Endothelial cell (in vitro differentiated cells): Measurements from ENCODE around the gene PMPCB. TPM values are rescaled to one million over a fixed set of nuclear protein-coding genes. Genes with fewer than 3 reads are reported as not detected.
"Not testable (repeated sequence)": the region's sequence is repeated elsewhere in the genome, so short reads cannot be mapped to it uniquely, and the experiment has no call there.

ENCODE experiments used
- DNase-seq: peaks from one replicate; pipeline ENCODE4 v3.0.0; 2021; ENCODE audit warnings: low spot score
- H3K27ac Mint-ChIP-seq: one replicate; pipeline ENCODE4 v1.8.0; 2021; ENCODE audit warnings: mixed read lengths, inconsistent platforms; ENCODE audit not compliant: unreplicated experiment
- H3K27me3 Mint-ChIP-seq: one replicate; pipeline ENCODE4 v1.8.0; 2021; ENCODE audit warnings: mild to moderate bottlenecking, moderate library complexity, mixed read lengths, inconsistent platforms; ENCODE audit not compliant: unreplicated experiment
- H3K36me3 Mint-ChIP-seq: one replicate; pipeline ENCODE4 v1.8.0; 2021; ENCODE audit warnings: mild to moderate bottlenecking, low read depth, mixed read lengths, inconsistent platforms; ENCODE audit not compliant: unreplicated experiment
- H3K4me1 Mint-ChIP-seq: one replicate; pipeline ENCODE4 v1.8.0; 2021; ENCODE audit warnings: mild to moderate bottlenecking, mixed read lengths, inconsistent platforms; ENCODE audit not compliant: unreplicated experiment
- H3K4me3 Mint-ChIP-seq: one replicate; pipeline ENCODE4 v1.8.0; 2021; ENCODE audit warnings: mild to moderate bottlenecking, mixed read lengths, inconsistent platforms; ENCODE audit not compliant: unreplicated experiment
- H3K9me3 Mint-ChIP-seq: one replicate; pipeline ENCODE4 v1.8.0; 2021; ENCODE audit warnings: mixed read lengths, inconsistent platforms; ENCODE audit not compliant: unreplicated experiment
- CTCF ChIP-seq: fragments of 200-600 bp; sonication (generic); IDR thresholded peaks from one replicate; pipeline ENCODE4 v1.5.0; 2021; ENCODE audit warnings: antibody characterized with exemption; ENCODE audit not compliant: unreplicated experiment
- long read RNA-seq: library from polyadenylated mRNA; unstranded; transcript quantifications from one replicate; pipeline ENCODE4 v2.0.0, GENCODE V29; 2020; ENCODE audit not compliant: unreplicated experiment
- total RNA-seq: library from RNA; stranded (reverse); fragmentation: NEBNext Ultra II Directional; extraction: Animal tissue kit (Norgen Biotek cat#: 25700); gene quantifications from one replicate; pipeline ENCODE4 v1.2.1, GENCODE V29; 2021; ENCODE audit not compliant: unreplicated experiment

PMPCB gene, protein sequence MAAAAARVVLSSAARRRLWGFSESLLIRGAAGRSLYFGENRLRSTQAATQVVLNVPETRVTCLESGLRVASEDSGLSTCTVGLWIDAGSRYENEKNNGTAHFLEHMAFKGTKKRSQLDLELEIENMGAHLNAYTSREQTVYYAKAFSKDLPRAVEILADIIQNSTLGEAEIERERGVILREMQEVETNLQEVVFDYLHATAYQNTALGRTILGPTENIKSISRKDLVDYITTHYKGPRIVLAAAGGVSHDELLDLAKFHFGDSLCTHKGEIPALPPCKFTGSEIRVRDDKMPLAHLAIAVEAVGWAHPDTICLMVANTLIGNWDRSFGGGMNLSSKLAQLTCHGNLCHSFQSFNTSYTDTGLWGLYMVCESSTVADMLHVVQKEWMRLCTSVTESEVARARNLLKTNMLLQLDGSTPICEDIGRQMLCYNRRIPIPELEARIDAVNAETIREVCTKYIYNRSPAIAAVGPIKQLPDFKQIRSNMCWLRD
- total RNA-seq, result 101 TPM
- long read RNA-seq, transcript PMPCB-202 (12 exons, 1,714 nt), result minor isoform, 5 of 154 reads
- long read RNA-seq, transcript PMPCB-201 (13 exons, 2,472 nt), result major isoform, 130 of 154 reads
- long read RNA-seq, partial matches to known transcripts, result 7 of 154 reads
- long read RNA-seq, other reads (novel, unspliced or antisense), result 11 of 154 reads

DNA sequence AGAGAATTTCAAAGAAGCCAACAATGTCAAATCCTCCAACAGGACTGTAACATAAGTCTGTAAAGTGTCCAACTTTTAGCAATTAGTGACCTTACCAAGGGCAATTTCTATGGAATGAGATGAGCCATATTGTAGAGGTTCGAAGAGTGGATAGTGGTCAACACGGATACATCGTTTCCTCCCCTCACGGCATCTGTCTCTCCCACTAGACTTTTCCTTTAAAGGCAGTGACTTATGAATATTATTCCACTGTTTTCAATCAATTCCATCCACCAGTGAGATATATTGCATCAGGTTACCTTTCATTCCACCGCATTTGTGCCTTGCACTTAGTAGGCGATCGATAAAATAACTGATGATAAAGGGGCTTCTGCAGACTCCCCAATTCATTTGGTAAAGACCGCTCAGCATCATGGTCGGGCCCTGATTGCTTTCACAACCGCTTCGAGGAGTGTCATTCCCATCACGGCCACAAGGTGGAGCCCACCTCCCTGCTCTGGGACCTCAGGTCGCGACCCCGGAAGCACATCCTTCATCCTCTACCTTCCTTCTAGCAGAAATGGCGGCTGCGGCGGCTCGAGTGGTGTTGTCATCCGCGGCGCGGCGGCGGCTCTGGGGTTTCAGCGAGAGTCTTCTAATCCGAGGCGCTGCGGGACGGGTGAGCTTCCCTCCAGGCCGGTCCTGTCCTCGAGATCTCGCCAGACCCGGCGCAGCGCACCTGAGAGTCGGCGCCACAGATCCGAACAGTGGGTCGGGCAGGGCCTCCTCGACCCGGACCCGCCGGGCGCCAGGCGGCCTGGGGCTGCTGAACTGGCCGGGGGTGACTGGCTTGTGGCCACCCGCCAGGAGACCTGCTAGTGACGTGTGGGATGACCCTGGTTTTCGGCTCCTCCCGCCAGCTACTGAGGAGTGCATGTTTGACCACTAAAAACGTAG lies at the start of gene PMPCB:
Gene PMPCB (plus strand): TSS at position 535 of the 936 bp plus-strand sequence. CDS start 25 bp downstream, at position 560.
- DNase-seq, result peak; percentile 91
- Mint-ChIP-seq H3K27ac (peak within 1 kb of the TSS; percentile 72), H3K36me3 (peaks cover 3% of the 10 kb centered on the region), H3K4me3 (peak within 1 kb of the TSS; percentile 95), H3K9me3 (no peaks in the 10 kb centered on the region), H3K4me1 (peaks cover 21% of the 10 kb centered on the region), H3K27me3 (no peaks in the 10 kb centered on the region)
- peak; percentile 97 for TF ChIP-seq CTCF

GRCh38 chr7:103253699-103254506 lies 43.3 kb upstream of the PMPCB start:
- H3K36me3 Mint-ChIP-seq, H3K27ac Mint-ChIP-seq, H3K9me3 Mint-ChIP-seq, H3K4me1 Mint-ChIP-seq, H3K4me3 Mint-ChIP-seq, H3K27me3 Mint-ChIP-seq, DNase-seq: not testable (repeated sequence)

DNA sequence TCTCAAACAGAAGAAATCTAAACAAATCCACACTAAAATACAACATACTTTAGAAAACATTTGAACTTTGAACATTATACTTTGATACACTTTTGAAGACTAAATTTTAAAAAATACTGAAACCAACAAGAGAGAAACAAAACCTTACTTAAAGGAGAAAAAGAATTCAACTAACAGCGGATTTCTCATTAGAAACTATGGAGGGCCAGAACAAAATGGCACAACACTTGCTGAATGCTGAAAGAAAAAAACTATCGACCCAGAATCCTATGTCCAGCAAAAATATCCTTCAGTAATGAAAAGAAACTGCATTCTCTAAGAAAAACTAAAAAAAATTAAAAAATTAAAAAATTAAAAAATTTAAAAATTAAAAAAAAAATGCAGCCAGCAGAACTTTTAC lies 33.2 kb upstream of the PMPCB start:
- not testable (repeated sequence) for H3K4me3 Mint-ChIP-seq, H3K4me1 Mint-ChIP-seq, H3K27ac Mint-ChIP-seq

DNA sequence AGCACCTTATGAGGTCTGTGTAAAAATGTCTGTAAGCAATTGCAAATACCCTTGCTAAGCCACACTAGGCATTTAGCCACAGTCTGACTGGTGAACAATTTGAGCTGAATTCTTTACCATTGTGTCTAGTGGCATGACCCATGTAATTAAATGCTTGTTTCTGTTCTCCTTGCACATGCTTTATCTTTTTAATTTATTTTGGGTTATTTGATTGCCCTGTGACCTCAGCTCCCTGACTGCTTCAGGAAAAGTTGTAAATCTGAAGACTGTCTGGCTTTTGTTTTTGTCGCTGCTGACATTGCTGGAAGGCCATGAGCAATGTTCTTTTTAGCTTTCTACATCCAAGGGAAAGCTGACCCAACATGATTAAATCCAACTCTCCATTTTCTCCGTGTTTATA lies 31.0 kb upstream of the PMPCB start:
- not testable (repeated sequence) for H3K36me3 Mint-ChIP-seq, H3K27ac Mint-ChIP-seq, H3K9me3 Mint-ChIP-seq, H3K4me1 Mint-ChIP-seq, H3K4me3 Mint-ChIP-seq, H3K27me3 Mint-ChIP-seq, DNase-seq

More for the DNA sequence above, 33.2 kb upstream of the PMPCB start:
- H3K36me3 Mint-ChIP-seq, H3K27me3 Mint-ChIP-seq, DNase-seq, H3K9me3 Mint-ChIP-seq: not testable (repeated sequence)

GRCh38 chr7:103273374-103273773 lies 23.9 kb upstream of the PMPCB start:
- H3K27me3 Mint-ChIP-seq, H3K36me3 Mint-ChIP-seq, DNase-seq, H3K27ac Mint-ChIP-seq, H3K4me1 Mint-ChIP-seq, H3K9me3 Mint-ChIP-seq, H3K4me3 Mint-ChIP-seq: not testable (repeated sequence)

- not testable (repeated sequence) for DNase-seq, H3K4me1 Mint-ChIP-seq, H3K27ac Mint-ChIP-seq, H3K4me3 Mint-ChIP-seq, H3K36me3 Mint-ChIP-seq, H3K27me3 Mint-ChIP-seq, H3K9me3 Mint-ChIP-seq
Measured at GRCh38 chr7:103274867-103275266, 22.4 kb upstream of the PMPCB start.

GRCh38 chr7:103278195-103278594 lies 19.0 kb upstream of the PMPCB start:
- H3K4me3 Mint-ChIP-seq, DNase-seq, H3K9me3 Mint-ChIP-seq, H3K27ac Mint-ChIP-seq, H3K27me3 Mint-ChIP-seq, H3K4me1 Mint-ChIP-seq, H3K36me3 Mint-ChIP-seq: not testable (repeated sequence)

DNA sequence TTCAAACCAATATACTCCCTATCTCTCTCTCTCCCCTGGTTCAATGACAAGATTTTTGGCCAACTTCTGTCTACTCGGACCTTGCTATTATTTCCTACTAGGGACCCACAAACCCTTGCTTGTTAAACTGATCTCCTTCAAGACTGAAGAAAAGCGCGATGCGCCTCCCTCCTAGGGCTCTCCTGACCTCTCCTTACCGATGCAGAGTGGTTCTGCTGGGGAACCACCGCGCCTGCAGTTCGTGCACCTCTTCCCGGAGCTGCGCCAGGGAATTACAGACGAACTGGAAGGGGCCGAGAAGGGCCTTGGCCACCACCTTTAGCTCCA lies 17.6 kb upstream of the PMPCB start:
- not testable (repeated sequence) for H3K27ac Mint-ChIP-seq, H3K27me3 Mint-ChIP-seq, H3K9me3 Mint-ChIP-seq, H3K36me3 Mint-ChIP-seq, H3K4me1 Mint-ChIP-seq
- peak overlapping the region; percentile 26 for H3K4me3 Mint-ChIP-seq
- DNase-seq, result peak; percentile 19

- not testable (repeated sequence) for H3K9me3 Mint-ChIP-seq, H3K36me3 Mint-ChIP-seq, H3K27me3 Mint-ChIP-seq, H3K4me1 Mint-ChIP-seq, H3K27ac Mint-ChIP-seq
- peak overlapping the region; percentile 88 for H3K4me3 Mint-ChIP-seq
- DNase-seq, result peak; percentile 55
Measured at GRCh38 chr7:103279963-103280802, 17.1 kb upstream of the PMPCB start.
